Renal cortex interstitium (tissue), 3 donors: Measurements from ENCODE around the gene MAEL. TPM values are rescaled to one million over a fixed set of nuclear protein-coding genes. Genes with fewer than 3 reads are reported as not detected.

Source experiments
- polyA plus RNA-seq, 3 donors: library from polyadenylated mRNA; unstranded; fragments of 120-200 nt; gene quantifications; one replicate each; pipeline ENCODE4 v1.2.1, GENCODE V29; 2013; ENCODE audit not compliant: insufficient read length in 3 of 3

The MAEL gene
- polyA plus RNA-seq, 3 donors = 1.4 to 3.3 (median 2.2) TPM

Other genes starting within 250 kb of the MAEL start
- gene POGK, start 149.8 kb upstream of the MAEL start, polyA plus RNA-seq = 10 to 100 TPM; 38.0 to 43.9 (median 42.9) TPM
- gene TADA1, start 113.0 kb upstream of the MAEL start, polyA plus RNA-seq = 10 to 100 TPM; 23.3 to 27.9 (median 23.8) TPM
- gene ILDR2, start 13.7 kb upstream of the MAEL start, polyA plus RNA-seq = 10 to 100 TPM; 15.5 to 18.1 (median 16.6) TPM
- 1 to 10 TPM in 2 of 3 donors, under 1 TPM in 1; 0.83 to 1.1 (median 1.0) TPM for gene GPA33, start 101.1 kb downstream of the MAEL start, polyA plus RNA-seq
- gene STYXL2, start 104.8 kb downstream of the MAEL start, polyA plus RNA-seq = under 1 TPM; 0.29 to 0.73 (median 0.36) TPM
- 10 to 100 TPM; 15.3 to 16.9 (median 16.2) TPM for gene POU2F1, start 231.6 kb downstream of the MAEL start, polyA plus RNA-seq